Aorta (tissue), 5 donors: ENCODE data around the gene OBSCN. TPM values are rescaled to one million over a fixed set of nuclear protein-coding genes. Genes with fewer than 3 reads are reported as not detected.

Source experiments
- ATAC-seq: fragments of 200-7000 bp; cut with Tn5 transposase; one replicate; pipeline ENCODE4 v1.9.1; 2022; ENCODE audit warnings: moderate library complexity; ENCODE audit not compliant: low FRiP score
- DNase-seq, 2 donors: peaks; one replicate each; pipeline ENCODE4 v3.0.0-alpha.2; 2020
- H3K27ac ChIP-seq, 2 donors: one replicate each; pipeline ENCODE4 v1.5.1; 2013; ENCODE audit warnings: low read length in 2 of 2, mild to moderate bottlenecking in 2 of 2, moderate library complexity in 2 of 2, control low read depth in 1 of 2, inconsistent platforms in 1 of 2, low read depth in 1 of 2
- H3K27me3 ChIP-seq, 2 donors: one replicate each; pipeline ENCODE4 v1.6.1; 2013; ENCODE audit warnings: control low read depth in 1 of 2, low read length in 1 of 2, mild to moderate bottlenecking in 1 of 2, moderate library complexity in 1 of 2; ENCODE audit not compliant: insufficient read depth in 2 of 2, control insufficient read depth in 1 of 2
- H3K36me3 ChIP-seq, 2 donors: one replicate each; pipeline ENCODE4 v1.6.1; 2013; ENCODE audit warnings: control low read depth in 1 of 2, low read length in 1 of 2, mild to moderate bottlenecking in 1 of 2; ENCODE audit not compliant: insufficient read depth in 2 of 2, control insufficient read depth in 1 of 2
- H3K4me1 ChIP-seq, 2 donors: one replicate each; pipeline ENCODE4 v1.6.1; 2013; ENCODE audit warnings: low read length in 2 of 2, control low read depth in 1 of 2, mild to moderate bottlenecking in 1 of 2, moderate library complexity in 1 of 2; ENCODE audit not compliant: insufficient read depth in 2 of 2, control insufficient read depth in 1 of 2
- H3K4me3 ChIP-seq, 2 donors: one replicate each; pipeline ENCODE4 v1.5.1; 2013; ENCODE audit warnings: low read length in 2 of 2, control low read depth in 1 of 2, mild to moderate bottlenecking in 1 of 2
- H3K9me3 ChIP-seq: one replicate; pipeline ENCODE4 v1.6.1; 2013; ENCODE audit warnings: mild to moderate bottlenecking, low read length; ENCODE audit not compliant: control insufficient read depth
- WGBS, 2 donors: extraction: QIAGEN DNeasy Blood & Tissue Kit; methylation state at CpG; one replicate each; pipeline ENCODE4 v1.1.7; 2013; 5-methylcytosine and 5-hydroxymethylcytosine counted together
- intact Hi-C, 2 donors: fragments of 100-400 bp; cut with DNase I; formaldehyde crosslinking; loops; one replicate each; pipeline versions ENCODE4 v1.14.2 to v1.15.0; 2022
- polyA plus RNA-seq, 2 donors: library from polyadenylated mRNA; stranded (reverse); fragments of 200-250 nt; gene quantifications; one replicate each; pipeline ENCODE4 v1.2.3, GENCODE V29; 2013
- total RNA-seq, 2 donors: library from RNA; stranded (reverse); fragmentation: NEBNext Ultra II Directional; extraction: Animal tissue kit (Norgen Biotek cat#: 25700); gene quantifications; one replicate each; pipeline ENCODE4 v1.2.1, GENCODE V29; 2021
- donor health status: healthy with polysubstance abuse.
- donor health status: Bipolar disorder and iron deficiency.
- donor health status: DM: no; HTN: no; CAD: no.
- donor health status: DM: no; HTN: no; CAD: no.
- donor health status: DM: yes; HTN: yes; CAD: no.

OBSCN gene
- total and polyA plus RNA-seq, 4 donors, result 2.0 to 19.3 (median 6.4) TPM

DNA sequence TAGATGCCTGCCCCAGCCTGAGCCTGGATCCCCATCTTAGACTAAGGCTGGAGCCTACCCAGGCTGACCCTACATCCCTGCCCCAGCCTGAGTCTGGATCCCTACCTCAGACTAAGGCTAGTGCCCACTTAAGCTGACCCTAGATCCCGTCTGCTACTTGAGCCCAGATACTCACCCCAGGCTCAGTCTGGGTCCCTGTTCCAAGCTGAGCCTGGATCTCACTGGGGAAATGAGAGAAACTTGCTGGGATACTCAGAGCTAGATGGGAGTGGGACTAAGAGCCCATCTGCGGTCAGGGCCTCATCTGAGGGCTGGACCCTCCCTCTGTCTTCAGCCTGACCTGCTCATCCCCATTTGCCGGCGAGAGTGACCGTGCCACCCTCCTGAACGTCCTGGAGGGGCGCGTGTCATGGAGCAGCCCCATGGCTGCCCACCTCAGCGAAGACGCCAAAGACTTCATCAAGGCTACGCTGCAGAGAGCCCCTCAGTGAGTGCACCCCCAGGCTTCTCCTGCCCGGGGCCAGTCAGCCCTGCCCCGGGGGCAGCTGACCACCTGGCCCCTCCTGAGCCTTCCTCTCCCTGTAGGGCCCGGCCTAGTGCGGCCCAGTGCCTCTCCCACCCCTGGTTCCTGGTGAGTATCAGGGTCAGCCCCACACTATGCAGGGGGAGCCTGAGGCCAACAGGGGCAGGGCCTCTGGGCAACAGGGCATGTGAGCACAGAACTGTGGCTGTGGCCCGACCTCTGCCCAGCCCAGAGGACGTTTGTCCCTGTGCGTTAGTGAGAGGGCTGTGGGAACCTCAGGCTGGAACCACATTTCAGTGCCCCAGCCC is 162.0 kb downstream of the OBSCN start:
- intact Hi-C loops, result loop anchor here in 1 of 2 donors (10.0 kb wide), 2 partner anchors 95 to 115 kb away; partner anchors contain the start of gene RNF187
- no peak overlapping the region for H3K4me3 ChIP-seq
- H3K27ac ChIP-seq, result no peak overlapping the region
- DNase-seq (peak; percentile 42 to 51), ATAC-seq (no peak)
- WGBS, 2 donors, result 90 to 92% methylated on average over 18 of the region's 18 CpGs
- H3K9me3 ChIP-seq, result no peaks in the 10 kb centered on the region
- H3K4me1 ChIP-seq, result no peaks in the 10 kb centered on the region
- H3K27me3 ChIP-seq, result no peaks in the 10 kb centered on the region
- H3K36me3 ChIP-seq, result no peaks in the 10 kb centered on the region

- no peak overlapping the region for H3K4me3 ChIP-seq
- 77 to 88% methylated on average over 10 of the region's 10 CpGs for WGBS, 2 donors
- H3K27me3 ChIP-seq, result no peaks in the 10 kb centered on the region
- H3K4me1 ChIP-seq, result no peaks in the 10 kb centered on the region
- no peaks in the 10 kb centered on the region for H3K36me3 ChIP-seq
- intact Hi-C loops, result loop anchor here in 1 of 2 donors (10.0 kb wide), 2 partner anchors 96 to 114 kb away; partner anchors contain the start of gene RNF187
- no peaks in the 10 kb centered on the region for H3K9me3 ChIP-seq
- ATAC-seq (no peak), DNase-seq (peak; percentile 42 to 65)
- H3K27ac ChIP-seq, result no peak overlapping the region
Measured at GRCh38 chr1:228370439-228370940, 162.6 kb downstream of the OBSCN start.

DNA sequence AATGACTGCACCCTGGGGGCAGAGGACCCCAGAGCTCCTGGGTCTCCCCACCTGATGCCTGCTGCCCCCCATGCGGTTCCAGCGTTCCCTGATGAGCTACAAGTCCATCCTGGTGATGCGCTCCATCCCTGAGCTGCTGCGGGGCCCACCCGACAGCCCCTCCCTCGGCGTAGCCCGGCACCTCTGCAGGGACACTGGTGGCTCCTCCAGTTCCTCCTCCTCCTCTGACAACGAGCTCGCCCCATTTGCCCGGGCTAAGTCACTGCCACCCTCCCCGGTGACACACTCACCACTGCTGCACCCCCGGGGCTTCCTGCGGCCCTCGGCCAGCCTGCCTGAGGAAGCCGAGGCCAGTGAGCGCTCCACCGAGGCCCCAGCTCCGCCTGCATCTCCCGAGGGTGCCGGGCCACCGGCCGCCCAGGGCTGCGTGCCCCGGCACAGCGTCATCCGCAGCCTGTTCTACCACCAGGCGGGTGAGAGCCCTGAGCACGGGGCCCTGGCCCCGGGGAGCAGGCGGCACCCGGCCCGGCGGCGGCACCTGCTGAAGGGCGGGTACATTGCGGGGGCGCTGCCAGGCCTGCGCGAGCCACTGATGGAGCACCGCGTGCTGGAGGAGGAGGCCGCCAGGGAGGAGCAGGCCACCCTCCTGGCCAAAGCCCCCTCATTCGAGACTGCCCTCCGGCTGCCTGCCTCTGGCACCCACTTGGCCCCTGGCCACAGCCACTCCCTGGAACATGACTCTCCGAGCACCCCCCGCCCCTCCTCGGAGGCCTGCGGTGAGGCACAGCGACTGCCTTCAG is 163.3 kb downstream of the OBSCN start:
- WGBS, 2 donors, result 81 to 83% methylated on average over 40 to 50 of the region's 50 CpGs
- no peaks in the 10 kb centered on the region for H3K9me3 ChIP-seq
- H3K4me3 ChIP-seq, result no peak overlapping the region
- no peaks in the 10 kb centered on the region for H3K27me3 ChIP-seq
- no peaks in the 10 kb centered on the region for H3K36me3 ChIP-seq
- H3K27ac ChIP-seq, result no peak overlapping the region
- H3K4me1 ChIP-seq, result no peaks in the 10 kb centered on the region
- no peak for ATAC-seq
- intact Hi-C loops, result loop anchor here in 1 of 2 donors (10.0 kb wide), 2 partner anchors 96 to 114 kb away; partner anchors contain the start of gene RNF187
- DNase-seq, result peak; percentile 47

DNA sequence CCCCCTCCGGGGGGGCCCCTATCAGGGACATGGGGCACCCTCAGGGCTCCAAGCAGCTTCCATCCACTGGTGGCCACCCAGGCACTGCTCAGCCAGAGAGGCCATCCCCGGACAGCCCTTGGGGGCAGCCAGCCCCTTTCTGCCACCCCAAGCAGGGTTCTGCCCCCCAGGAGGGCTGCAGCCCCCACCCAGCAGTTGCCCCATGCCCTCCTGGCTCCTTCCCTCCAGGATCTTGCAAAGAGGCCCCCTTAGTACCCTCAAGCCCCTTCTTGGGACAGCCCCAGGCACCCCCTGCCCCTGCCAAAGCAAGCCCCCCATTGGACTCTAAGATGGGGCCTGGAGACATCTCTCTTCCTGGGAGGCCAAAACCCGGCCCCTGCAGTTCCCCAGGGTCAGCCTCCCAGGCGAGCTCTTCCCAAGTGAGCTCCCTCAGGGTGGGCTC is 163.9 kb downstream of the OBSCN start:
- no peak overlapping the region for H3K27ac ChIP-seq
- intact Hi-C loops, result loop anchor here in 1 of 2 donors (10.0 kb wide), 2 partner anchors 97 to 113 kb away; partner anchors contain the start of gene RNF187
- no peak overlapping the region for H3K4me3 ChIP-seq
- 74% methylated on average over 3 to 4 of the region's 4 CpGs for WGBS, 2 donors
- no peaks in the 10 kb centered on the region for H3K27me3 ChIP-seq
- H3K9me3 ChIP-seq, result no peaks in the 10 kb centered on the region
- DNase-seq (no peak), ATAC-seq (no peak)
- no peaks in the 10 kb centered on the region for H3K36me3 ChIP-seq
- H3K4me1 ChIP-seq, result no peaks in the 10 kb centered on the region

GRCh38 chr1:228372183-228373003 is 164.5 kb downstream of the OBSCN start:
- ATAC-seq (no peak), DNase-seq (peak in 1 of 2 donors; percentile 39)
- WGBS, 2 donors, result 79 to 80% methylated on average over 33 to 34 of the region's 34 CpGs
- Histone ChIP-seq H3K4me3 (no peak overlapping the region), H3K4me1 (no peaks in the 10 kb centered on the region), H3K9me3 (no peaks in the 10 kb centered on the region), H3K36me3 (no peaks in the 10 kb centered on the region), H3K27me3 (no peaks in the 10 kb centered on the region), H3K27ac (no peak overlapping the region)
- intact Hi-C loops, result loop anchor here in 1 of 2 donors (10.0 kb wide), 2 partner anchors 98 to 112 kb away; partner anchors contain the start of gene RNF187

GRCh38 chr1:228373004-228373680 is 165.3 kb downstream of the OBSCN start:
- Histone ChIP-seq H3K4me3 (no peak overlapping the region), H3K27ac (no peak overlapping the region), H3K36me3 (no peaks in the 10 kb centered on the region), H3K4me1 (no peaks in the 10 kb centered on the region), H3K9me3 (no peaks in the 10 kb centered on the region), H3K27me3 (no peaks in the 10 kb centered on the region)
- intact Hi-C loops, result loop anchor here in 1 of 2 donors (10.0 kb wide), 2 partner anchors 98 to 112 kb away; partner anchors contain the start of gene RNF187
- DNase-seq (peak in 1 of 2 donors; percentile 40), ATAC-seq (no peak)
- WGBS, 2 donors, result 84 to 87% methylated on average over 12 of the region's 12 CpGs

DNA sequence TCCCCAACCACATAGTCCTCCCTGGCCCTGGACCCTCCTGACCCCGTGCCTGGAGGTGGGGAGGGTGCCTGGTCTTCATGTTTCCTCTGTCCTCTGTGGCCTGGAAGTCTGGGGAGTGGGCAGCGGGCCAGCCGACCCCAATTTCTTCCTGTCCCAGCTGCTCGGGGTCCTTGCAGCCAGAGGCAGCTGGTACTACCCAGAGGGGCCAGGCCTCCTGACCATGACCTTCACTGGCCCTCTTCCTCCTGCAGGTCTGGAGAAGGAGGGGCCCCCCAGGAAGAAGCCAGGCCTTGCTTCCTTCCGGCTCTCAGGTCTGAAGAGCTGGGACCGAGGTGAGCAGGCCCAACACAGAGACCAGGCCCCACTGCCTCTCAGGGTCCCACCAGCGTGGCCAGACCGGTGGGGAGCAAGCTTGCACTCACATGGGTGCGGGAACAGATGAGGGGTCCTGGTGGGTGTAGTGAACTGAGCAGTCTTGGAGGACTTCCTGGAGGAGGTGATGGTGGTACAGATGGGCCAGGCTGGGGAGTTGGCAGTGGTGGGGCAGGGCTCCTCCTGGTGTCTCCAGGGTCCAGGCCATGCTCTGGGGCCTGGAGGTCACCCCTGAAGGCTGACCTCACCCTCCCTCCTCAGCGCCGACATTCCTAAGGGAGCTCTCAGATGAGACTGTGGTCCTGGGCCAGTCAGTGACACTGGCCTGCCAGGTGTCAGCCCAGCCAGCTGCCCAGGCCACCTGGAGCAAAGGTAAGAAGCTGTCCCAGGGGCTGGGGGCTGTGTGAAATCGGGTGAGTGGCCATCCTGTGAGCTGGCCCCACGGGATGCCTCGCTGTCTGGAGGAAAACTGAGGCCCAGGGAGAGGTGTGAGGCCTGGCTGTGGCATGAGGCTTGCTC is 166.1 kb downstream of the OBSCN start:
- ATAC-seq (no peak), DNase-seq (peak; percentile 46 to 64)
- no peak overlapping the region for H3K4me3 ChIP-seq
- WGBS, 2 donors, result 89 to 91% methylated on average over 14 of the region's 14 CpGs
- intact Hi-C loops, result loop anchor here in 1 of 2 donors (10.0 kb wide), 2 partner anchors 99 to 111 kb away; partner anchors contain the start of gene RNF187
- H3K27ac ChIP-seq, result no peak overlapping the region
- H3K27me3 ChIP-seq, result no peaks in the 10 kb centered on the region
- no peaks in the 10 kb centered on the region for H3K4me1 ChIP-seq
- H3K36me3 ChIP-seq, result no peaks in the 10 kb centered on the region
- no peaks in the 10 kb centered on the region for H3K9me3 ChIP-seq
